HG03575 (cell line): ENCODE data around the gene ALG8.
"Not testable (repeated sequence)": the region's sequence is repeated elsewhere in the genome, so short reads cannot be mapped to it uniquely, and the experiment has no call there.

Source experiments
- ATAC-seq: cut with Tn5 transposase; IDR thresholded peaks from one replicate; pipeline ENCODE4 v1.9.1; 2021; ENCODE audit not compliant: unreplicated experiment, insufficient number of reproducible peaks, low FRiP score; ENCODE audit errors: extremely low read depth

Gene ALG8

DNA sequence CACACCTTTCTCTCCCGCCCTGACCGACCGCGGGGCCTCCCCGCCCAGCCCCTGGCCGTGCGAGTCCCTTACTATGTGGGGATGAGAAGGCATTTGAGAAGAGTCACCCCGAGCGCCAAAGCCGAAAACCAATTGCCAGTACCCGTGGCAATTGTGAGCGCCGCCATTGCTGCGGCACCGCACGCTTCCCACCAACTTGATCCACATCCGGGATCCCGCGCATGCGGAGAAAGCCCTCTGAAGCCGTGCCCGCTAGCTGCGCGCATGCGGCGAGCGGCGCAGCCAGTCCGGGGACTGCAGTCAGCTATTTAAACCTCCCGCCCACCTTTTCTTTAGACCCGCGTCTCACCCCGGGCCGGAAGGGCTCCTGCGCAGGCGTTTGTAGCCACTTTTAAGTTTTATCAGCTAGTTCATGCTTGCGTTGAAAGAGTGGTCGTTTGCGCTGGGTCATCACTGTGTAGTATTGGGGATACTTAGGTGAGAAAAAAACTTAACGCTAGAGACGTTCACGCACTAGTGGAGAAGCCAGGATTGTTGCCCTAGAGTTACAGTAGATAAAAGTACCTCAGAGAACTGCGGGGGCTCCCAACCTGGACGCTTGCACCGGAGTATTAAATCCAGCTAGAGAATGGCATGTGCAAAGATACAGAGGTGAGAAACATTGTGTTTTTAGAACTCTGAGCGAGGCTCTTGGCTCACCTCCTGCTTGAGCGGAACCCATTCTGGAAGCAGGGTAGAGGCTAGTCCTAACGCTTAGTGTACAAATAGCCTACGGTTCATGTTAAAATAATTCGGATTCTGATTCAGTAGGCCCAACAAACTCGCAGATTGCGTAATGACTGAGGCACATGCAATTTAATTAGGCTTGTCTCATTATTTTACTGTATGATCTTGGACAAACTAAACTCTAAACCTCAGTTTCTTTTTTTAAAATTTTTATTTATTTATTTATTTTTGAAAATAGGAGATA lies at the start of gene ALG8:
TSS of gene ALG8 (minus strand) at position 205 of the 970 bp plus-strand sequence. CDS start at position 167, 38 bp downstream.
- ATAC-seq, result peak; percentile 84

DNA sequence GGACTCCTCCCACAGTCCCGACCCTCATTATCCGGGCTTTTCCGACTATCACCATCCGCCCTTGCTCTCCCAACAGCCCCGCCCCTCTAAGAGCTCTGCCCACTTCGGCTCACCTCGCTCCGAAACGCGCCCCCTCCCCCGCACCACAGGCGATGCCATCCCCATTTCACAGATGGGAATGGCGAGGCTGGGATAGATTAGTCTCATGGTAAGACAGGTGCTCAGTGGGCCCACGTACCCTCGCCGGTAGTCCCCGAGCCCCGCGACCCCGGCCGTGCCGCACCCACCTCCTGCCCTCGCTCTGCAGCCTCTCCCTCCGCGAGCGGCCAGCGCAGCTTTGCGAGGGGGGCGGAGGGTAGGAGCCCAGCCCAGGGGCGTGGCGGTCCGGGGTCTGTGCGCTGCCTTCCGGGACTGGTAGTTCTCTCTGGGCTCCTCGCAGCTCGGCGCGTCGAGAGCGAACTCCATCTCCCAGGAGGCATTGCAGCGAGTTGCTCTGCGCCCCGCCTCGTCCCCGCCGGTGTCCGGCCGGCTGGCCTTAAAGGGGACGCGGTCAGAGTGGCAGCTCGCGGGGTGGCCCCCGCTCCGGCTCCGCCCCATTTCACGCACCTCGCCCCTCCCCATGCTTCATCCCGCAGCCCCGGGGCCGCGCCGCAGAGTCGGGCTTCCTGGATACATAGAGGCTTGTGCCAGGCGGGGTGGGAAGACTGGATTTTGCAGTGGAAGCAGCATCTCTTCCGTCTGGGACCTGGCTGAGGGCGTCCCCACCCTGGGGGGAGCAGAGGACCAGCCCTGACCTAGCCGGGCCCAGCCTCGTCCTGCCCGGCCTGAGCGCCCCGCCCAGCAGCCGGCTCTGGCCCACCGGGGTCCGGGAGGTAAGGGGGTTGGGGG lies 49.1 kb upstream of the ALG8 start, which contains the start of the genes KCTD21 and USP35:
TSS of gene KCTD21 (minus strand) at position 341 of the 888 bp plus-strand sequence. CDS start 14,072 bp downstream, outside the sequence.
TSS of gene USP35 (plus strand) at position 634 of the 888 bp plus-strand sequence. CDS start 7,327 bp downstream, outside the sequence.
- ATAC-seq, result peak; percentile 93

DNA sequence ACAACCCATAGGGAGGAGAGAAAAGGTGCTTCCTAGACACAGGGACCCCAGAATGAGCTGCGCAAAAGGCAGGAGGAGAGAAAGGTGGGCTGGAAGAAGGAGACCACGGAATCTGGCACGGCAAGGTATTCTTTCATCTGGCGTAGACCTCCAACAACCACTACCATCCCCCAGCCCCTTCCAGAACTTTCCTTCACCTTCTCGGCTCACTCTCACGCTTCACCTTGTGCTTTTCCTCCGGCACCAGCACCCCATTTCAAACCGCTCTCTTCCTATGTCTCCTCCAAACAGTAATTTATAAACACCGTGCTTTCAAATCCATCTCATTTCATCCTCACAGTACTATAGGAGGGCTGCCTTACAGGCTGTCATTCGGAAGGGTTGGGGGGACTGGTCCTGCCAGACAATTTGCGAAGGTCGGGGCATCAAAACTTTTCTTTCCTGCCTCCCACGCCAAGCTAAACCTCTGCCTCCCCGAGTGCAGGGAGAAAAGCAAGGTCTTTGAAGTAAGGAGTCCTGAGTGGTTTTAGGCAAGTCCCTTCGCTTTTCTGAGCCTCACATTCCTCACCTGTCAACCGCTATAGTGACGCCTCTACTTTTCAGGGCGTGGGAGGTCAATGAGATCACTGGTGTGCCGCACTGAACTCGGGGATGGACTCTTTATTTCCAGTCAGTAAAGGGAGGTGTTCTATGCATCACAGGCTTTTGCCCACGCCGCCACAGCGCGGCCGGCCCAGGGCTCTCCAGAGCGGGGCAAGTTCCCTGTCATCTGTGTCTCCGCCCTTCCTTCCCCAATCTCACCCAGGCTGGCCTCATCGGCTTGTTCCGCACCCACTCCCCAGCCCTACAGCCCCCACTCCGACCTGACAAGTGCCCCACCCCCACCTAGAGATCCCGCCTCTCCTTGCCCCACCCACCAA lies 48.2 kb upstream of the ALG8 start:
- peak; percentile 7 for ATAC-seq

DNA sequence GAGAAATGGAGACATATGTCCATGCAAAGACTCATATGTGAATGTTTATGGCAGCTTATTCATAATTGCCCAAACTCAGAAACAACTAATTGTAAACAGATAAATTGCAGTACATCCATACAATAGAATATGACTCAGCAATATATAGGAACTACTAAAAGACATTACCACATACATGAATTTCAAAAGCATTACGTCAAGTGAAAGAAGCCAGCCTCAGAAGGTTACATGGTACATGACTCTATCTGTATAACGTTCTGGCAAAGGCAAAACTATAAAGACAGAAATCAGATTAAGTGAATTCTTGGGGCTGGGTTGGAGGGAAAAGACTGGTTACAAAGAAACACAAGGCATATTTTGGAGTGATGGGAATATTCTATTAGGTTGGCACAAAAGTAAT lies 41.8 kb upstream of the ALG8 start:
- no peak for ATAC-seq

DNA sequence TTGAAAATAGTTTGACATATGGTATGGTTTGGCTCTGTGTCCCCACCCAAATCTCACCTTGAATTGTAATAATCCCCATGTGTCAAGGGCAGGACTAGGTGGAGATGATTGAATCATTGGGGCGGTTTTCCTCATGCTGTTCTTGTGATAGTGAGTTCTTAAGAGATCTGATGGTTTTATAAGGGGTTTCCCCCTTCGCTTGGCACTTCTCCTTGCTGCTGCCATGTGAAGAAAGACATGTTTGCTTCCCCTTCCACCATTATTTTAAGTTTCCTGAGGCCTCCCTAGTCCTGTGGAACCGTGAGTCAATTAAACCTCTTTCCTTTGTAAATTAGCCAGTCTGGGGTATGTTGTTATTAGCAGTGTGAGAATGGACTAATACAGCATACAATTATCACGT lies 41.3 kb upstream of the ALG8 start:
- ATAC-seq, result no peak

DNA sequence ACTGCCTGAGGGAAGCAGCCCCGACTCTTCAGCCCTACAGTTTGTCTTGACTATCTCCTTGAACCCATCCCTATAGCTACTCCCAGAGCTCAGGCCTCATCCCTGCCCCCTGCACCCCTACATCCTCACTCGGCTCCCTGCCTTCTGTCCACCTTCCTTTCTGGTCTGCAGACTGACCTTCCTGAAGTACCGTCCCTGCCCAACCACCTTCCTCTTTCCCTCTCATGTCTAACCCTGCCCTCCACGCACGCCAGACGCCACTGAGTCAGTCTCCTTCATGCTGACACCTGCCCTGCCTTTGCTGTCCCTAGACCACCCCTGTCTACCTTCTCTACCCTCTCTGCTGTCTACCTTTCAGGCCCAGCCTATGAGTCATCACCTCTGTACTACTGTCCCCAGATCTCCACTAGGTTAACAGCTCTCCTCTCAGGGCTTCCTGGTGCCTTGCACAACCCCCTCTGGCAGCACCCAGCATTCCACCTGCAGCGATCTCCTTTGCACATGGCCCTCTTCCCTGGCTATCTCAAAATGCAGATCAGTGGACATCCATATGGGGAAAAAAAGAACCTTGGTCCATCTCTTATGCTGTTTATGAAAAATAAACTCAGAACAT lies 40.1 kb upstream of the ALG8 start:
- no peak for ATAC-seq

DNA sequence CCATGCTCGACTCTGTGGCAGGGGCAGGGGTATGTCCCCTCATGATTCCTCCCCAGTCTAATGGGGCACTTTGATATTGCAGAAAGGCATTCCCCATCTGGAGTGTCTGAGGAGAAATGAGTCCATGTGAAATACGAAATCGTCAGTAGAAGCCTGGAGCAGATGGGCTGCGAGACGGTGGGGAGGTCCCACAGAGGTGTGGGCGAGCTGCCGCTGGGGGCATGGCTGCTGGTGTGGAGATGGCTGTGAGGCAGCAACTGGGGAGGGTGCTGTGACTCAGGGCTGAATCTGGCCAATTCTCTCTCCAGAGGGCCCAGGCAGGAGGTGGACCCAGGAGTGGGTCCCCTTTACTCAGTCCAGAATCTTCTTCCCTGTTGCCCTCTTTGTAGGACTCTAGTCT lies 37.8 kb upstream of the ALG8 start:
- no peak for ATAC-seq

DNA sequence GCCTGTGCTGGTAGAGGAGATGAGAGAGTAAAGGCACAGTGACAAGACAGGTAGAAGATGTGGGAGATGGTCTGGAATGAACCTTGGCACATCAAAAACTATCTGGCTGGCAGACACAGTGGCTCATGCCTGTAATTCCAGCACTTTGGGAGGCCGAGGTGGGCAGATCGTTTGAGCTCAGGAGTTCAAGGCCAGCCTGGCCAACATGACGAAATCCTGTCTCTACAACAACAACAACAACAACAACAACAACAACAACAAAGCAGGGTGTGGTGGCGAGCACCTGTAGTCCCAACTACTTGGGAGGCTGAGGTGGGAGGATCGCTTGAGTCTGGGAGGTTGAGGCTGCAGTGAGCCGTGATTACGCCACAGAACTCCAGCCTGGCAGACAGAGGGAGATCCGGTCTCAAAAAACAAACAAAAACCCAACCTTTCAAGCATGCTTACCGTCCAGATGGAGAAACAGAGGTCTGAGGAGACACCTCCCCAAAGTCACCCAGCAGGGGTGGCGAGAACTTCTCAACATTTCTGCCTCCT lies 37.2 kb upstream of the ALG8 start:
- ATAC-seq, result no peak

DNA sequence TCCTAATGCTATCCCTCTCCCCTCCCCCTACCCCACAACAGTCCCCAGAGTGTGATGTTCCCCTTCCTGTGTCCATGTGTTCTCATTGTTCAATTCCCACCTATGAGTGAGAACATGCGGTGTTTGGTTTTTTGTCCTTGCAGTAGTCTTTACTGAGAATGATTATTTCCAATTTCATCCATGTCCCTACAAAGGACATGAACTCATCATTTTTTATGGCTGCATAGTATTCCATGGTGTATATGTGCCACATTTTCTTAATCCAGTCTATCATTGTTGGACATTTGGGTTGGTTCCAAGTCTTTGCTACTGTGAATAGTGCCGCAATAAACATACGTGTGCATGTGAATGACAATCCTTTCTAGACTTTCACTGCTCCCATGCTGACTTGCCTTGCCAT lies 36.4 kb upstream of the ALG8 start:
- ATAC-seq, result not testable (repeated sequence)

DNA sequence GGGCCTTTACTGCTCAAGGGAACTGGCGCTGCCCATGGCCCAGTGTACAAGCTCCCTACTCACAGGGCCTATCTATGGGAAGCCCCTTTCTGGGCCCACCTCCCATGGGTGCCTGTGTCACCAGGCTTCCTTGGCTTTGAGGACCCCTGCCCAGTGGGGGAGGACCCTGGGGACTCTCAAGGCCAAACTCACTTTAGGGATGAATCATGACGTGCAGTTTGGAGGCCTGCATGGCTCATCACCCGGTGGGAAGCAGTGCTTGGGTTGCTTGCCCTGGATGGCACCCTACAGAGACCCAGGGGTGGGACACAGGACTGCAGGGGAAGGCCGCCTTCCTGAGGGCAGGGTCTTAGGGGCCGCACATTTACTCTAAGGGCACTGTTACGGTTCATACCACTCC lies 32.5 kb upstream of the ALG8 start:
- ATAC-seq, result no peak

DNA sequence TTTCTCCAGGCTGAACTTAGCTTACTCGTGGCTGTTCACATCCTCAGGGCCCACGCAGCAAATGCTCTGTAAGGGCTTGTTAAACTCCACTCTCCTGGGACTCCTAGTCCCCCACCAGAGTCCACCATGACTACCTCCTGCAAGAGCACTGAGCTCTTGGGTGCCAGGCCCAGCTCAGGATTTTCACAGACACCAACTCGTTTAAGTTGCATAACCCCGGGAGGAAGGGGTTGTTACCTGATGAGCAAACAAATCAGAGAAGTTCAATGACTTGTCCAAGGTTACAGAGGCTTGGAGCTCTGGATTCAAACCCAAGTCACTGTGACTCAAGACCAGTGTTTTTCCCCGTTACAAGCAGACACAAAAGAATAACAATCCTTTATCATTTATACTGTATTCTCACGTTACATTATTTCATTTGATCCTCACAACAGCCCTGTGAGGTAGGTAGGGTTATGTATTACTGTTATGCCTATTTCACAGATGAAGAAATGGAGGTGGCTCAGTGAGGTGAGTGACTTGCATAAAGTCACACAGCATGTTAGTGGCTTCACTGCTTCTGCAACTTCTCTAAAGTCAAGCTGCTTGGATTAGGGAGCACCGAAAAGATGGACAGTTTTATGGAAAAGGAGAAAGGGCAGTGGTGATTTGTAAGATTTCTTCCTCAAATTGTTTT lies 31.6 kb upstream of the ALG8 start:
- ATAC-seq, result no peak

DNA sequence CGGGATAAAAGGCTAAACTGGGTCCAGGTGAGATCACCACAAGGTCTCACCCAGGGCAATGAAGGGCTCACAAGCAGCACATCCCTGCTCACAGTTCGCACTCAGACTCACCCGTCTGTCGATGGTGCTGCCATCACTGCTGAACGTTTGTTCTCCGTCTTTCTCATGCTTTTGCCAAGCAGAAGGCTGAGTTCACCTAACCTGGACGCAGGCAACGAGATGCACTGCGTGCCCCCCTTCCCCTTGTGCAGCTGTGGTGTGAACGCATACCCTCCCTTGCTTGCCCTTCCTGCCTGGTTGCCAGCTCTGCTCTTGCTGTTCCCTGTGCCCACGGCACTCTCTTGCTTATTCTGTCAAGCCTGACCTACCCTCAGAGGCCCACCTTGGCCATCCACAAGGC lies 31.0 kb upstream of the ALG8 start:
- no peak for ATAC-seq

DNA sequence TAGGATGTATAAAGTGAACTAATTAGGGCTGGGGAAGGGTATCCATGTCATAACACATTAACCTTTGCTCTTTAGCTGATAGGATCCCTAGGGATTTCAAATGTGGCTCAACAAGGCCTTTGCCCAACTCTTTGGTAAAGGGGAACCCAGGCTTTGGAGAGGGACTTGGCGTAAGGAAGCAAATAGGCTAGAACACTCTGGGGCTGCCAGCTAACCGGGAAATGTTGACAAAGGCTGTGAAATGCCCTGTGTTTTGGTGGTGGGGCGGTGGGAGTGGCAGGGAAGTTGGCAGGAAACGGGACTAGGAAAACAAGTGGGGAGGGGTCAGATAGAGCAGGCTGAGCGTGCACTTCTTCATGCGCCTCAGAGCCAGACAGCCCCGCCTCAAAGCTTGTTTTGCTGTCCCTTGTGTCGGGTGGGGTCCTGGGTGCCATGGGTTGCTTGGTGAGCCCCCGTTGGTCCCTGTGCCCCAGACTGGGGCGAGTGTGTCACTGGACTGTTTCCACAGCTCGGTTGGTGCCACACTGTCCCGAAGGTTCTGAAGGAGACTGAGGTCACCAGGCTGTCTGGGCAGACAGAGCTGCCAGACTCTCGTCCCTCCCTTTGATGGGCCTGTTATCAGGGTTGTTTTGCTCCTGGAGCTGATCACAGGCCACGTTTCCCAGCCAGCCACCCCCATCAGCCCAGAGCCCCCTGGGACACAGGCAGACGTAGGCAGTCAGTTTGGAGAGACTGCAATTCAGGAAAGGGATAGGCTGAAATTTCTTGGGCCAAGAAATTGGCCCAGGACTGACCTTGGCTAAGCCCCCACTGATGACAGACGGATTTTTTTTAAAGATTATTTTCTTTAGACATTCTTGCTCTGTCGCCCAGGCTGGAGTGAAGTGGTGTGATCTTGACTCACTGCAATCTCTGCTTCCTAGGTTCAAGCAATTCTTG lies 29.4 kb upstream of the ALG8 start:
- no peak for ATAC-seq

DNA sequence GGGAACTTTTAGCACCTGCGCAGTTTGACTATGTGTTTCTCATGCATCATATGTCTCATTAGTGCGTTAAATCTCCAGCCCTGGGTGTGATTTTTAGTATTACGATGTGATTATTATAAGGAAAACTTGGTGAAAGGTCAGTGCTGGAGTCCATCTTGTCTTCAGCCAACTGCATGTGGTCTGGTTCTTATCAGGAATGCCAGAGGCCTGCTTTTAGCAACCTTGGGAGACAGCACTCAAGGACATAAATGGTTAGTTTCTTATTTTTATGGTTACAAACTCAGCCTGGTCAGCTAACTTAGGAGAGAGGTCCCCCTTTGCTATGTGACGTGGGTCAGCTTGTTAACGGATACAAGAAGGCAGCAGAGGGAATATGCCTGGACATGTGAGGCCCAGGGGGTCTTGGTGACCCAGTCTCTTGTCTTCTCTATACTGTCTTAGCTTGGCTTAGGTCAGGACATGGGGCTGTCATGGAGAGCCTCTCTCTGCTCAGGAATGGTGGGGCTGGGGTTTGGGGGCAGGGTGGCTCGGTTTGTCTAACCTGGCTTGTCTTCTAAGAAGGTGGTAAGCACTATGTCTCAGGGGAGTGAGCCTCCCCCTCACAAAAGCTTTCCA lies 27.5 kb upstream of the ALG8 start:
- ATAC-seq, result no peak

DNA sequence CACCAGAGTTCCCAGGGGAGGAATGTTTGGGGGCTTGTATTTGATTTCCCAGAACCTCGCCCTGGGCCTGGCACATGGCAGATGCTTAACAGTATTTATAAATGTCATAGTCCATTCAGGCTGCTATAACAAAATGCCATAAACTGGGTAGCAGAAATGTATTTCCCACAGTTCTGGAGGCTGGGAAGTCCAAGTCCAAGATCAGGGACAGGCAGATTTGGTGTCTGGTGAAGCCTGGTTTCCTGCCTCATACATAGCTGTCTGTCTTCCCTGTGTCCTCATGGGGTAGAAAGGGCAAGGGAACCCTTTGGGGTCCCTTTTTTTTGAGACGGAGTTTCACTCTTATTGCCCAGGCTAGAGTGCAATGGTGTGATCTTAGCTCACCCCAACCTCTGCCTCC lies 25.0 kb upstream of the ALG8 start:
- ATAC-seq, result no peak

DNA sequence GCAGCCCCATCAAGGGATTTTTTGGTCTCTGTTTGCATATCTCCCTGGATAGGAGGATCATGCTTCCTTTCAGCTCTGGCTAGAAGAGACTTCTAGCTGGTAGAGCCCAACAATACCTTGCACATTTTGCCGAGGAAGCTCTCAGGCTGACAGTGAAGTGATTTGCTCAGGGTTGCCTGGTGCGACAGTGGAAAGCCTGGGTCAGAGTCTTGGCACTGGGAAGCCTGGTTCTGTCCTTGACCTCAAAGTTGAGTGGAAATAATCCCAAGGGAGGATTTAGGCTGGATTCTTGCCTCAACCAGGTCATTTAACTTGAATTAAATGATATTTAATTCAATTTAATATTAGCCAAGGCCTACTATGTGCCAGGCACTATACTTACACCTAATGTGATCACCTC lies 24.4 kb upstream of the ALG8 start:
- no peak for ATAC-seq
